ENCODE measurements around the gene GOLGA1.
"Not testable (repeated sequence)": the region's sequence is repeated elsewhere in the genome, so short reads cannot be mapped to it uniquely, and the experiment has no call there.

Gene GOLGA1

DNA sequence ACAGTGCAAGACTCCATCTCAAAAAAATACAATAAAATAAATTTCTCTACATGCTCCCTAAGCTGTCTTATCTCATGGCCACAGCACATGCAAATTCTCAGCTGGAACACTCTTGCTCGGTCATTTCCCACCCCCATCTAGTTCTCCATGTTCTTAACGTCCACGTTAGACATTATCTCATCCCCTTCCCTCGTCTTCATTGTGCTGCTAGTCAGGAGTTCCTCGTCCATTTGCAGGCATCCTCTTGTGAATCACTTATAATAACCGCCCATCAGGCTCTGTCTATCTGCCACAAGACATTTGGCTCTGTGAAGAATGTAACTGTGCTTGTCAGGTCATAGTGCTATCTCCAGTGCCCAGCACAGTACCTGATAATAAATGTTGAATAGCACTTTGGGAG lies 32.9 kb upstream of the GOLGA1 start:
- H3K4me2 ChIP-seq (ENCODE audit: low read length), result no peak overlapping the region
- no peak overlapping the region for H3K9ac ChIP-seq (ENCODE audit: low read length)
- no peak overlapping the region for H2AFZ ChIP-seq (ENCODE audit: low read depth, low read length)
- no peaks in the 10 kb centered on the region for H3K27me3 ChIP-seq (ENCODE audit: low read depth, low read length)
- H3K36me3 ChIP-seq (replicated peaks; ENCODE audit: low read depth, low read length), result no peaks in the 10 kb centered on the region
- H3K4me1 ChIP-seq (ENCODE audit: low read length), result no peaks in the 10 kb centered on the region
- no peaks in the 10 kb centered on the region for H3K9me3 ChIP-seq (ENCODE audit: insufficient read depth, low read length)
- no peak for TF ChIP-seq EZH2phosphoT487 (IDR thresholded peaks at IDR 0.05; ENCODE audit: low read depth)
- no peaks in the 10 kb centered on the region for H3K79me2 ChIP-seq (ENCODE audit: low read length)
- H3K27ac ChIP-seq (ENCODE audit: low read length), result no peak overlapping the region
- no peaks in the 10 kb centered on the region for H4K20me1 ChIP-seq (ENCODE audit: insufficient read depth, low read length)
- H3K4me3 ChIP-seq (ENCODE audit: low read length), result no peak overlapping the region

GRCh38 chr9:124972241-124972770 lies 31.4 kb upstream of the GOLGA1 start:
- no peaks in the 10 kb centered on the region for H3K79me2 ChIP-seq (ENCODE audit: low read length)
- no peaks in the 10 kb centered on the region for H3K27me3 ChIP-seq (ENCODE audit: low read depth, low read length)
- H3K27ac ChIP-seq (ENCODE audit: low read length), result no peak overlapping the region
- no peak overlapping the region for H3K9ac ChIP-seq (ENCODE audit: low read length)
- H4K20me1 ChIP-seq (ENCODE audit: insufficient read depth, low read length), result no peaks in the 10 kb centered on the region
- H3K36me3 ChIP-seq (replicated peaks; ENCODE audit: low read depth, low read length), result no peaks in the 10 kb centered on the region
- H3K4me3 ChIP-seq (ENCODE audit: low read length), result no peak overlapping the region
- H2AFZ ChIP-seq (ENCODE audit: low read depth, low read length), result no peak overlapping the region
- H3K4me1 ChIP-seq (ENCODE audit: low read length), result no peaks in the 10 kb centered on the region
- no peaks in the 10 kb centered on the region for H3K9me3 ChIP-seq (ENCODE audit: insufficient read depth, low read length)
- no peak for TF ChIP-seq CTCF (IDR thresholded peaks at IDR 0.05; ENCODE audit: low read depth, low read length)
- no peak for TF ChIP-seq EZH2phosphoT487 (IDR thresholded peaks at IDR 0.05; ENCODE audit: low read depth)
- no peak overlapping the region for H3K4me2 ChIP-seq (ENCODE audit: low read length)

- Histone ChIP-seq H3K27me3 (ENCODE audit: low read depth, low read length) (no peaks in the 10 kb centered on the region), H2AFZ (ENCODE audit: low read depth, low read length) (no peak overlapping the region), H3K9ac (ENCODE audit: low read length) (no peak overlapping the region), H3K79me2 (ENCODE audit: low read length) (no peaks in the 10 kb centered on the region), H3K4me3 (ENCODE audit: low read length) (no peak overlapping the region), H4K20me1 (ENCODE audit: insufficient read depth, low read length) (no peaks in the 10 kb centered on the region), H3K4me2 (ENCODE audit: low read length) (no peak overlapping the region), H3K27ac (ENCODE audit: low read length) (no peak overlapping the region), H3K36me3 (replicated peaks; ENCODE audit: low read depth, low read length) (no peaks in the 10 kb centered on the region), H3K9me3 (ENCODE audit: insufficient read depth, low read length) (no peaks in the 10 kb centered on the region), H3K4me1 (ENCODE audit: low read length) (peaks cover 3% of the 10 kb centered on the region)
- TF ChIP-seq CTCF (IDR thresholded peaks at IDR 0.05; ENCODE audit: low read depth, low read length), result no peak
- no peak for TF ChIP-seq EZH2phosphoT487 (IDR thresholded peaks at IDR 0.05; ENCODE audit: low read depth)
Measured at GRCh38 chr9:124969401-124969800, 28.5 kb upstream of the GOLGA1 start.

DNA sequence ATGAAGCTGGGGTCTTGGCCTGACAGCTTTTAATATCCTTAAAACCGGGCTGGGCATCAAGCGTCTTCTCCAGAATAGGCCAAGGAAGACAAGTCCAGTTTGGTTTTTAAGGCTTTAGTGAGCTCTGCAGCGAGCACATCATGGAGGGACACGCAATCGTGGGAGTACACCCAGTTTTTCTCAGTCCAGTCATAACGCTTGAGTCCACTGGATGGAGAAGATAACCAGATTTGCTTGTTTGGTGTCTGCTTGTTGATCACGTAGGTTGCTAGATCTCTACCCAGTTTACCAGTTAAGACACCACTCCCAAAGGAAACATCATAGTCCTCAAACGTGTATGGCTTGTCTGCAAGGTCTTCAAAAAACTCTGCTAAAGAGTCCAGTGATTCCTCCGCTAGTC lies 27.4 kb upstream of the GOLGA1 start:
- Histone ChIP-seq H3K9ac (ENCODE audit: low read length) (no peak overlapping the region), H2AFZ (ENCODE audit: low read depth, low read length) (no peak overlapping the region), H3K4me1 (ENCODE audit: low read length) (peaks cover 11% of the 10 kb centered on the region), H3K27ac (ENCODE audit: low read length) (no peak overlapping the region), H3K9me3 (ENCODE audit: insufficient read depth, low read length) (no peaks in the 10 kb centered on the region), H3K27me3 (ENCODE audit: low read depth, low read length) (no peaks in the 10 kb centered on the region), H3K79me2 (ENCODE audit: low read length) (no peaks in the 10 kb centered on the region), H4K20me1 (ENCODE audit: insufficient read depth, low read length) (no peaks in the 10 kb centered on the region), H3K36me3 (replicated peaks; ENCODE audit: low read depth, low read length) (no peaks in the 10 kb centered on the region), H3K4me2 (ENCODE audit: low read length) (no peak overlapping the region), H3K4me3 (ENCODE audit: low read length) (no peak overlapping the region)
- TF ChIP-seq EZH2phosphoT487 (IDR thresholded peaks at IDR 0.05; ENCODE audit: low read depth) (no peak), CTCF (IDR thresholded peaks at IDR 0.05; ENCODE audit: low read depth, low read length) (no peak)

- H2AFZ ChIP-seq (ENCODE audit: low read depth, low read length); H3K36me3 ChIP-seq (replicated peaks; ENCODE audit: low read depth, low read length); H3K4me3 ChIP-seq (ENCODE audit: low read length); H3K27ac ChIP-seq (ENCODE audit: low read length); H3K9me3 ChIP-seq (ENCODE audit: insufficient read depth, low read length); H3K9ac ChIP-seq (ENCODE audit: low read length); H4K20me1 ChIP-seq (ENCODE audit: insufficient read depth, low read length); H3K79me2 ChIP-seq (ENCODE audit: low read length); H3K4me2 ChIP-seq (ENCODE audit: low read length); H3K27me3 ChIP-seq (ENCODE audit: low read depth, low read length): not testable (repeated sequence)
- H3K4me1 ChIP-seq (ENCODE audit: low read length), result peaks cover 11% of the 10 kb centered on the region
Measured at GRCh38 chr9:124965775-124966568, 25.1 kb upstream of the GOLGA1 start.
